ENCODE measurements around the gene DKC1. TPM values are rescaled to one million over a fixed set of nuclear protein-coding genes. Genes with fewer than 3 reads are reported as not detected.
A peak's percentile ranks its signal among the peaks of the same experiment; 100 is the strongest.

DKC1 gene
- total and polyA plus RNA-seq, 10 donors: 32.0 to 54.4 (median 39.0) TPM

DNA sequence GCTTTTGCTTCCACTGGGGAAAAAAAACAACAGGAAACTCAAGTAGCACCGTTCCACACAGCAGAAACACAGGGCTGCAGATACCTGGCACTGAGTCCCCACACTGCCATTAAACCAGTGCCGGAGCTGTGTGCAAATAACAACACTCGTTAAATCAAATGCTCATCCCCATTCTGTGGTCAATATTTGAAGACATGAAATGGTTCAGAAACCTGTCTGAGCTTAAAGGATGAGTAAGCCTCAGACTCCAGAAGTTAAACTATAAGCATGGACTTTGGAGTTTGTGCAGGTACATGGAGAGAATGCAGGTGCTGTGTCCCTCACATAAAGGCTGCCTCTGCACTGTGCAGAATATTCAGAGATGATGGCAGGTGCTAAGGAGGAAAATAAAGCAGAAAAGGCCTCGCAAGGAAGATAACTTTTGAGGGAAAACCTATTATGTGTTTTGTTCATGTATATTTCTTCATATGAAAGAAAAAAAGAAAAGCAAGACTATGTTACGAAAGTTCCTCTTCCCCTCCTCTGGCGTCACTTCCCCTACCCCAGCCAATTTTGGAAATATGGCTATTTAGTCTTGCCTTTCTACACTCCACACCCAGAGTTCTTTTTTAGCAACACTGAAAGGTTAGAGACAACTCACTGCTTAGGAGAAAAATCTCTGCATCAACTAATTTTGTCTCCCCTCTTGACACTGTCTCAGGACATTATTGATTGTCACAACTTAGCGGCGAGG lies 38.0 kb downstream of the DKC1 start:
- peak overlapping the region in 1 of 8 donors; percentile 36 for H3K4me3 ChIP-seq
- intact Hi-C loops (cut with DNase I; ENCODE audit: low total_unique reads): no loop called here
- H3K9me3 ChIP-seq: no peaks in the 10 kb centered on the region
- WGBS, 5 donors: 44 to 67% (median 60%) methylated on average over 8 of the region's 8 CpGs
- peaks cover 0 to 66% (median 32%) of the 10 kb centered on the region in 6 donors for H3K4me1 ChIP-seq
- TF ChIP-seq POLR2A (IDR thresholded peaks at IDR 0.05) (no peak), POLR2AphosphoS5 (IDR thresholded peaks at IDR 0.05) (peak in 1 of 3 donors; percentile 20)
- TF ChIP-seq, protein P1, sequence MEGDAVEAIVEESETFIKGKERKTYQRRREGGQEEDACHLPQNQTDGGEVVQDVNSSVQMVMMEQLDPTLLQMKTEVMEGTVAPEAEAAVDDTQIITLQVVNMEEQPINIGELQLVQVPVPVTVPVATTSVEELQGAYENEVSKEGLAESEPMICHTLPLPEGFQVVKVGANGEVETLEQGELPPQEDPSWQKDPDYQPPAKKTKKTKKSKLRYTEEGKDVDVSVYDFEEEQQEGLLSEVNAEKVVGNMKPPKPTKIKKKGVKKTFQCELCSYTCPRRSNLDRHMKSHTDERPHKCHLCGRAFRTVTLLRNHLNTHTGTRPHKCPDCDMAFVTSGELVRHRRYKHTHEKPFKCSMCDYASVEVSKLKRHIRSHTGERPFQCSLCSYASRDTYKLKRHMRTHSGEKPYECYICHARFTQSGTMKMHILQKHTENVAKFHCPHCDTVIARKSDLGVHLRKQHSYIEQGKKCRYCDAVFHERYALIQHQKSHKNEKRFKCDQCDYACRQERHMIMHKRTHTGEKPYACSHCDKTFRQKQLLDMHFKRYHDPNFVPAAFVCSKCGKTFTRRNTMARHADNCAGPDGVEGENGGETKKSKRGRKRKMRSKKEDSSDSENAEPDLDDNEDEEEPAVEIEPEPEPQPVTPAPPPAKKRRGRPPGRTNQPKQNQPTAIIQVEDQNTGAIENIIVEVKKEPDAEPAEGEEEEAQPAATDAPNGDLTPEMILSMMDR (IDR thresholded peaks at IDR 0.05 in 8 of 11, conservative IDR thresholded peaks at IDR 0.05 in 3 of 11): no peak
- DNase-seq: no peak
- H3K27me3 ChIP-seq (replicated peaks in 1 of 7): no peaks in the 10 kb centered on the region
- peak overlapping the region; percentile 42 to 90 (median 82) for H3K27ac ChIP-seq
- H3K36me3 ChIP-seq: no peaks in the 10 kb centered on the region

DNA sequence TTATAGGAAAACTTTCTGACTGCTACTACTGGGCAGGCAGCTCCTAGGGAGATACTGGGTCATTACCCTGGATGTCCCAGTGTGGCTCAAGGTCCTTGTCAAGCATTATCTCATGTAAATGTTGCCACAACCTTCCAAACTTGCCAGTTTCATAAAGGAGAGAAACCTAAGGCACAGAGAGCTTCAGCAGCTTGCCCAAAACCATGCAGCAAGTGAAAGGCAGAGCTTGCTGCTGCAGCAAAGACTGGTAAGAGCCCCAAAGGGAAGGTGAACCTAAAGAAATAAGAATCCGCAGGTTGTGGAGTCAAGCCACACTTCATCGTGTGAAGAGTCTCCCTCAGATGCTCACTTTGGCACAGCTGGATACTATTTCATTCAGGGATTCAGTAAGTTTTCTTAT lies 40.3 kb downstream of the DKC1 start:
- H3K27me3 ChIP-seq (replicated peaks in 1 of 7): no peaks in the 10 kb centered on the region
- TF ChIP-seq POLR2AphosphoS5 (IDR thresholded peaks at IDR 0.05) (no peak), POLR2A (IDR thresholded peaks at IDR 0.05) (no peak)
- TF ChIP-seq, protein P1 (IDR thresholded peaks at IDR 0.05 in 8 of 11, conservative IDR thresholded peaks at IDR 0.05 in 3 of 11): no peak
- peaks cover 0 to 71% (median 35%) of the 10 kb centered on the region in 6 donors for H3K4me1 ChIP-seq
- 48 to 67% (median 61%) methylated on average over 2 of the region's 2 CpGs for WGBS, 5 donors
- DNase-seq: no peak
- H3K4me3 ChIP-seq: peak overlapping the region in 2 of 8 donors; percentile 72 to 87
- no peaks in the 10 kb centered on the region for H3K36me3 ChIP-seq
- H3K27ac ChIP-seq: peak overlapping the region; percentile 4 to 90 (median 78)
- H3K9me3 ChIP-seq: peaks cover 0 to 9% (median 0%) of the 10 kb centered on the region in 8 donors
- intact Hi-C loops (cut with DNase I; ENCODE audit: low total_unique reads): no loop called here

DNA sequence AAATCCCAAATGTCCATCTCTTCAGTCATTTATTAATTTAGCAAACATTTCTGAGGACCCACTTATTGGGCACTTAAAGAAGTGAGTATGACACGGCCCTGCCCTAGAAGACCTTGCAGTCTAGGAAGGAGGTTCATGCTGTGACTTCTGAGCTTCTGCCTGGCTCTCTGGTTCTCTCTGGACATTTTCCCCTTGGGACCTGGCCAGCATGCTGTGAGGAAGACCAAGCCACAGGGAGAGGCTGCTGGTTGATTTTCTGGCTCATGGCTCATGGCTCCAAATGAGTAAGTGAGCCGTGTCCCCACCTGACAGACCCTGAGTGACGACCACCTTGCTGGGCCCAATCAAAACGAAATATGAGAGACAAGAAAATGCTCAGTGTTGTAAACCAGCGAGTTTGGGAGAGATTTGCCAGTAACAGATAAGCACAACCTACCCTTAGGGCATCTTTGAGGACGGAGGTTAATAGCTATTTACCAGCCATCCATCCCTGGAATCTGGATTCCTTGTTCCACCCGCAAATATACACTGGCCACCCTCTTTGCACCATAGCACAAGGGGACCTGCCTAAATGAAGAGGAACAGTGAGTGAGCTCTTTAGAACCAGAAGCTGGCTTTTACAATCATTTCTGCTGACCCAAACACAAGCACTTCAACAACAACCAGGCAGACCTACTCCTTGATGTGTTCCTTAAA lies 41.7 kb downstream of the DKC1 start:
- no peak for TF ChIP-seq POLR2AphosphoS5 (IDR thresholded peaks at IDR 0.05)
- TF ChIP-seq, protein P1 (IDR thresholded peaks at IDR 0.05 in 8 of 11, conservative IDR thresholded peaks at IDR 0.05 in 3 of 11): no peak
- TF ChIP-seq POLR2A (IDR thresholded peaks at IDR 0.05): no peak
- Histone ChIP-seq H3K27ac (peak overlapping the region; percentile 42 to 90 (median 82)), H3K9me3 (peaks cover 0 to 9% (median 0%) of the 10 kb centered on the region in 8 donors), H3K4me3 (peak overlapping the region; percentile 60 to 87 (median 64)), H3K4me1 (peaks cover 0 to 62% (median 30%) of the 10 kb centered on the region in 6 donors), H3K36me3 (no peaks in the 10 kb centered on the region), H3K27me3 (replicated peaks in 1 of 7) (no peaks in the 10 kb centered on the region)
- intact Hi-C loops (cut with DNase I; ENCODE audit: low total_unique reads): no loop called here
- DNase-seq: no peak
- 18 to 39% (median 29%) methylated on average over 7 of the region's 7 CpGs for WGBS, 5 donors
